Effector memory CD4-positive, alpha-beta T cell (primary cell): Measurements from ENCODE around the gene HLA-DOA.

Experiments used
- DNase-seq, 3 donors: peaks; one replicate each; pipeline ENCODE4 v3.0.0-alpha.2; 2020
- H3K27ac ChIP-seq: 2 replicates; pipeline ENCODE4 v1.7.0; 2013; ENCODE audit warnings: mild to moderate bottlenecking, low read length, moderate library complexity; ENCODE audit not compliant: insufficient read depth, poor library complexity, severe bottlenecking
- H3K27me3 ChIP-seq: replicated peaks from 2 replicates; pipeline ENCODE4 v1.7.0; 2013; ENCODE audit warnings: mild to moderate bottlenecking, low read length; ENCODE audit not compliant: insufficient read depth, control insufficient read depth, poor library complexity, severe bottlenecking
- H3K36me3 ChIP-seq: 2 replicates; pipeline ENCODE4 v1.7.0; 2013; ENCODE audit warnings: mild to moderate bottlenecking, low read length, moderate library complexity; ENCODE audit not compliant: control insufficient read depth, insufficient read depth
- H3K4me1 ChIP-seq: 2 replicates; pipeline ENCODE4 v1.7.0; 2013; ENCODE audit warnings: low read length, mild to moderate bottlenecking; ENCODE audit not compliant: control insufficient read depth, insufficient read depth, poor library complexity, severe bottlenecking
- H3K4me3 ChIP-seq: 2 replicates; pipeline ENCODE4 v1.7.0; 2013; ENCODE audit warnings: low read length, low read depth, mild to moderate bottlenecking; ENCODE audit not compliant: insufficient read depth, poor library complexity, severe bottlenecking
- H3K9me3 ChIP-seq: 2 replicates; pipeline ENCODE4 v1.7.0; 2013; ENCODE audit warnings: mild to moderate bottlenecking, low read length, moderate library complexity; ENCODE audit not compliant: control insufficient read depth
- total RNA-seq, 3 donors: gene quantifications; one replicate each; lab custom pipeline; 2026; lab: John Stamatoyannopoulos, UW

Gene HLA-DOA
- total RNA-seq = 1.9 to 8.3 (median 2.3) reads per million in 3 donors

- H3K9me3 ChIP-seq = no peaks in the 10 kb centered on the region
- H3K27me3 ChIP-seq = peaks cover 8% of the 10 kb centered on the region
- no peak within 1 kb of the TSS for H3K4me3 ChIP-seq
- H3K4me1 ChIP-seq = no peaks in the 10 kb centered on the region
- H3K27ac ChIP-seq = no peak within 1 kb of the TSS
- no peaks in the 10 kb centered on the region for H3K36me3 ChIP-seq
- no peak for DNase-seq
Observed at GRCh38 chr6:33008944-33009861, at the start of gene HLA-DOA. TSS of gene HLA-DOA (minus strand) at chr6:33009591.

DNA sequence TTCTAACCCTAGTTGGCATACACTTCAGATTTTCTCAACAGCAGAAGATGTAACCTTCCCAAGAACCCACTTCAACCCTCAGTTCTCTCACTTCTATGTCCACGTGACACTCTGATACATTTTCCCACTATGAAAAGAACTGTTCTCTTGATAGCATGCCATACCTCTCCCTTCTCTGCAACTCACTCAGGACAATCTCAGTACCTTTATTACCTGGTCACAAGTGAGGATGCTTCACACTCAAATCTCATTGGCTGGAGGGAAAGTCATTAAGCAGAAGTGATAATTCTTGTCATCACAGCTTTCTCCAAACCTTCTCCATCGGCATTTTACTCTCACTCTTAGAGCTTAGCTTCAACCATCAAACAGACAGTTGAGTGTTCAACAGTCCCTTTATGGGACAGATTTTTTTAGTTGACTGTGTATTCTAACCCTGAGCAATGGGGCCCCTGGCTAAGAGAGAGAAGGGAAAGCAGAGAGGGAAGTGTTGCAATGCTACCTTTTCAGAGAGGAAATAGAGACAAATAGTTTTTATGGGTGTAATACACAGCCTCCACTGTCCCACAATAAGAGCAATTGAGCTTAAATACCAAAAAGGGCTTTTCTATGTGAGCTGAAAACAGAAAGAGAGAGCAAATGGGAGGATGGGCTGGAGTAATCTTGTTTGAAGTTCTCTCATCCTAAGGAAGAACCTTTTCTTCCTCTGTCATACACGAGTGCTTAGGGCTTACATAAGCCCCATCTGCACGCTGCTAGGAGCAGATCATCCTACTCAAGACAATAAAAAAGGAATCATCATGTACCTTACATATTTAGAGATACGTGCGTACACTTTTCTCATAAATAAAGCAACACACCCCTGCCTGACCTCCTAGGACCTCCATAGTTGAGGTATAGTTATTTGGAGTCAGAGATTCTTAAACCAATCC, 48.1 kb upstream of the HLA-DOA start:
- H3K4me1 ChIP-seq = no peaks in the 10 kb centered on the region
- no peak overlapping the region for H3K4me3 ChIP-seq
- no peaks in the 10 kb centered on the region for H3K27me3 ChIP-seq
- no peak overlapping the region for H3K27ac ChIP-seq
- H3K9me3 ChIP-seq = no peaks in the 10 kb centered on the region
- no peaks in the 10 kb centered on the region for H3K36me3 ChIP-seq
- no peak for DNase-seq

DNA sequence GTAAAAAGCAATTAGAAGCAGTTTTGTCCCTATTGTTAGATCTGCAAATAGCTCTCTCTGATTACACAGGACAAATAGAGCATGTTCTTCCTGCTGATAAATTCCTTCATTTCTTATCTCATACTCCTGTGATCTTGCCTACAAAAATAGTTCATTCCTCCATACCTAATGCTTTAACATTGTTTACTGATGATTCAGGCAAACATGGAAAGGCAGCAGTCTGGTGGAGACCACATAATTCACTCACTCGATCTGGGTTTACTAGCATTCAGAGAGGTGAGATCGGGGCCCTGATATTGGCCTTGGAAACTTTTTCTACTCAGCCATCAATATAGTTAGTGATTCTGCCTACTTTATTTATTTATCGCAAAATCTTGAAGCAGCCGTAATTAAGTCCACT, 43.8 kb upstream of the HLA-DOA start:
- H3K36me3 ChIP-seq = no peaks in the 10 kb centered on the region
- no peak overlapping the region for H3K4me3 ChIP-seq
- no peak overlapping the region for H3K27ac ChIP-seq
- H3K9me3 ChIP-seq = no peaks in the 10 kb centered on the region
- no peaks in the 10 kb centered on the region for H3K27me3 ChIP-seq
- H3K4me1 ChIP-seq = no peaks in the 10 kb centered on the region
- no peak for DNase-seq

DNA sequence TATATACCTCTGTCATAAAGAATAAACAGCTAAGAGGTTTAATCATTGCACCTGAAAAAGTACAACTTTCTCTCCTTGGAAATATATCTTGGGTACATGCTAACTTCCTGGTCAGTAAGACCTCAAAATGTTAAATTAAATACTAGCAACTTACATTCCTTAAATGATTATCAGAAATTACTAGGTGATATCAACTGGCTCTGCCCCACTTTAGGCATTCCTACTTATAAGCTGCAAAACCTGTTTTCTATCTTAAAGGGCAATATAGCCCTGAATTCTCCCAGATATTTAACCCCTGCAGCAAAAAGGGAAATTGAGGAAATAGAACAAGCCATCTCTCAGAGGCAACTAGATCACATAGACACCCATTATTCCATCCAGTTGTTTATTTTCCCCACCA, 43.2 kb upstream of the HLA-DOA start:
- no peak for DNase-seq
- no peaks in the 10 kb centered on the region for H3K36me3 ChIP-seq
- no peak overlapping the region for H3K4me3 ChIP-seq
- no peaks in the 10 kb centered on the region for H3K27me3 ChIP-seq
- H3K9me3 ChIP-seq = no peaks in the 10 kb centered on the region
- H3K4me1 ChIP-seq = no peaks in the 10 kb centered on the region
- H3K27ac ChIP-seq = no peak overlapping the region

- Histone ChIP-seq H3K4me1 (no peaks in the 10 kb centered on the region), H3K27ac (no peak overlapping the region), H3K27me3 (peaks cover 5% of the 10 kb centered on the region), H3K9me3 (no peaks in the 10 kb centered on the region), H3K36me3 (no peaks in the 10 kb centered on the region), H3K4me3 (no peak overlapping the region)
- DNase-seq = no peak
Observed at GRCh38 chr6:33050014-33050810, 40.8 kb upstream of the HLA-DOA start.

- no peak for DNase-seq
- H3K27me3 ChIP-seq = peaks cover 5% of the 10 kb centered on the region
- H3K4me3 ChIP-seq = no peak overlapping the region
- no peaks in the 10 kb centered on the region for H3K36me3 ChIP-seq
- no peaks in the 10 kb centered on the region for H3K9me3 ChIP-seq
- H3K4me1 ChIP-seq = no peaks in the 10 kb centered on the region
- H3K27ac ChIP-seq = no peak overlapping the region
Observed at GRCh38 chr6:33049323-33050013, 40.1 kb upstream of the HLA-DOA start.

DNA sequence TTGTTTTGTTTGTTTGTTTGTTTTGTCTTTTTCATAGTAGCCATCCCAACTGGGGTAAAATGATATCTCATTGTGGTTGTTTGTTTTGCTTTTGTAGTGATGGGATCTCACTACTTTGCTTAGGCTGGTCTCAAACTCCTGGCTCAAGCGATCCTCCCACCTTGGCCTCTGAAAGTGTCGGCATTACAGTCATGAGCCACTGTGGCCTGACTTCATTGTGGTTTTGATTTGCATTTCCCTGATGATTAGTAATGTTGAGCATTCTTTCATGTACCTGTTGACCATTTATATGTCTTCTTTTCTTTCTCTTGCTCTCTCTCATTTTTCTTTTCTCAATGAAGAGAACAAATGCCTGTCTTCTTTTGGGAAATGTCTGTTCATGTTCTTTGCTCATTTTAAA, 30.8 kb upstream of the HLA-DOA start:
- H3K4me1 ChIP-seq = no peaks in the 10 kb centered on the region
- no peak overlapping the region for H3K4me3 ChIP-seq
- no peaks in the 10 kb centered on the region for H3K9me3 ChIP-seq
- no peaks in the 10 kb centered on the region for H3K36me3 ChIP-seq
- no peak for DNase-seq
- no peak overlapping the region for H3K27ac ChIP-seq
- no peaks in the 10 kb centered on the region for H3K27me3 ChIP-seq

GRCh38 chr6:33036535-33036934, 27.1 kb upstream of the HLA-DOA start:
- H3K4me3 ChIP-seq = no peak overlapping the region
- H3K4me1 ChIP-seq = no peaks in the 10 kb centered on the region
- H3K27me3 ChIP-seq = no peaks in the 10 kb centered on the region
- no peaks in the 10 kb centered on the region for H3K9me3 ChIP-seq
- no peak for DNase-seq
- H3K27ac ChIP-seq = no peak overlapping the region
- H3K36me3 ChIP-seq = no peaks in the 10 kb centered on the region

GRCh38 chr6:33034554-33034953, 25.2 kb upstream of the HLA-DOA start:
- Histone ChIP-seq H3K4me1 (no peaks in the 10 kb centered on the region), H3K4me3 (no peak overlapping the region), H3K36me3 (no peaks in the 10 kb centered on the region), H3K9me3 (no peaks in the 10 kb centered on the region), H3K27ac (no peak overlapping the region), H3K27me3 (no peaks in the 10 kb centered on the region)
- DNase-seq = no peak
